Activated CD4-positive, alpha-beta T cell treated with anti-CD3 and anti-CD28 coated beads for 48 hours (primary cell): ENCODE measurements around the gene PPY.
"Not testable (repeated sequence)": the region's sequence is repeated elsewhere in the genome, so short reads cannot be mapped to it uniquely, and the experiment has no call there.

Source experiments
- DNase-seq: peaks from one replicate; pipeline ENCODE4 v3.0.0-alpha.2; 2020

Gene PPY

GRCh38 chr17:43942051-43942685 lies at the start of gene PPY:
Gene PPY (minus strand): TSS chr17:43942476. CDS start chr17:43941654, 822 bp downstream.
- DNase-seq: no peak

GRCh38 chr17:43988301-43988700 lies 46.0 kb upstream of the PPY start:
- no peak for DNase-seq

- DNase-seq: no peak
These were observed 45.1 kb upstream of the PPY start for GRCh38 chr17:43987131-43988021.

GRCh38 chr17:43986225-43986981 lies 44.1 kb upstream of the PPY start:
- DNase-seq: no peak

- no peak for DNase-seq
These were observed 42.2 kb upstream of the PPY start for GRCh38 chr17:43984521-43984920.

- no peak for DNase-seq
These were observed 41.5 kb upstream of the PPY start for GRCh38 chr17:43983515-43984411.

- DNase-seq: no peak
These were observed 40.9 kb upstream of the PPY start for GRCh38 chr17:43983196-43983514.

- DNase-seq: no peak
These were observed 39.9 kb upstream of the PPY start for GRCh38 chr17:43982171-43982570.

- DNase-seq: no peak
These were observed 37.4 kb upstream of the PPY start for GRCh38 chr17:43979671-43980070.

- DNase-seq: no peak
These were observed 36.7 kb upstream of the PPY start for GRCh38 chr17:43979011-43979410.

- no peak for DNase-seq
These were observed 35.8 kb upstream of the PPY start for GRCh38 chr17:43978078-43978477.

GRCh38 chr17:43976963-43977837 lies 34.9 kb upstream of the PPY start:
- no peak for DNase-seq

GRCh38 chr17:43975898-43976297 lies 33.6 kb upstream of the PPY start:
- DNase-seq: no peak

- no peak for DNase-seq
These were observed 32.3 kb upstream of the PPY start for GRCh38 chr17:43974382-43975266.

GRCh38 chr17:43972444-43973212 lies 30.4 kb upstream of the PPY start:
- not testable (repeated sequence) for DNase-seq

- not testable (repeated sequence) for DNase-seq
These were observed 29.2 kb upstream of the PPY start for GRCh38 chr17:43971436-43971835.

- no peak for DNase-seq
These were observed 28.1 kb upstream of the PPY start for GRCh38 chr17:43970366-43970765.

GRCh38 chr17:43967251-43967875 lies 25.1 kb upstream of the PPY start:
- DNase-seq: no peak

GRCh38 chr17:43966276-43966675 lies 24.0 kb upstream of the PPY start:
- no peak for DNase-seq
